GM18508 (cell line): ENCODE data around the gene MPP2.
"Not testable (repeated sequence)": the region's sequence is repeated elsewhere in the genome, so short reads cannot be mapped to it uniquely, and the experiment has no call there.

Source experiments
- ATAC-seq: cut with Tn5 transposase; IDR thresholded peaks from one replicate; pipeline ENCODE4 v1.9.1; 2021; ENCODE audit warnings: moderate number of reproducible peaks; ENCODE audit not compliant: insufficient read depth, unreplicated experiment

MPP2 gene

GRCh38 chr17:43877451-43878155 is 29.7 kb downstream of the MPP2 start:
- no peak for ATAC-seq

GRCh38 chr17:43877031-43877430 is 30.3 kb downstream of the MPP2 start:
- ATAC-seq, result no peak

GRCh38 chr17:43875476-43876147 is 31.7 kb downstream of the MPP2 start:
- no peak for ATAC-seq

GRCh38 chr17:43874293-43874692 is 33.0 kb downstream of the MPP2 start:
- no peak for ATAC-seq

GRCh38 chr17:43873815-43874214 is 33.5 kb downstream of the MPP2 start:
- no peak for ATAC-seq

GRCh38 chr17:43873091-43873490 is 34.2 kb downstream of the MPP2 start:
- no peak for ATAC-seq

- ATAC-seq, result no peak
Observed at GRCh38 chr17:43871946-43872690, 35.2 kb downstream of the MPP2 start.

GRCh38 chr17:43869031-43869430 is 38.3 kb downstream of the MPP2 start:
- not testable (repeated sequence) for ATAC-seq

- no peak for ATAC-seq
Observed at GRCh38 chr17:43868226-43868994, 38.9 kb downstream of the MPP2 start.

GRCh38 chr17:43864161-43864984 is 43.0 kb downstream of the MPP2 start:
- ATAC-seq, result no peak

GRCh38 chr17:43861960-43862359 is 45.4 kb downstream of the MPP2 start:
- ATAC-seq, result no peak

- no peak for ATAC-seq
Observed at GRCh38 chr17:43860927-43861622, 46.3 kb downstream of the MPP2 start.

GRCh38 chr17:43860077-43860725 is 47.1 kb downstream of the MPP2 start:
- ATAC-seq, result no peak

- ATAC-seq, result no peak
Observed at GRCh38 chr17:43857957-43858600, 49.3 kb downstream of the MPP2 start.

GRCh38 chr17:43857141-43857540 is 50.2 kb downstream of the MPP2 start:
- ATAC-seq, result no peak

GRCh38 chr17:43856141-43856540 is 51.2 kb downstream of the MPP2 start:
- ATAC-seq, result no peak

- ATAC-seq, result no peak
Observed at GRCh38 chr17:43855061-43855460, 52.3 kb downstream of the MPP2 start.

GRCh38 chr17:43854498-43854897 is 52.8 kb downstream of the MPP2 start:
- no peak for ATAC-seq
